Tongue (tissue), 2 donors: ENCODE measurements around the gene CSAG2. TPM values are rescaled to one million over a fixed set of nuclear protein-coding genes. Genes with fewer than 3 reads are reported as not detected.

Experiments
- DNase-seq: peaks from one replicate; pipeline ENCODE4 v3.0.0-alpha.2; 2015
- total RNA-seq: library from RNA; depleted of rRNA; stranded (reverse); fragments of >200 nt; gene quantifications from one replicate; pipeline ENCODE4 v1.2.3, GENCODE V29; 2014

The CSAG2 gene
- total RNA-seq, 1 donor from 2014 or later = not detected

DNA sequence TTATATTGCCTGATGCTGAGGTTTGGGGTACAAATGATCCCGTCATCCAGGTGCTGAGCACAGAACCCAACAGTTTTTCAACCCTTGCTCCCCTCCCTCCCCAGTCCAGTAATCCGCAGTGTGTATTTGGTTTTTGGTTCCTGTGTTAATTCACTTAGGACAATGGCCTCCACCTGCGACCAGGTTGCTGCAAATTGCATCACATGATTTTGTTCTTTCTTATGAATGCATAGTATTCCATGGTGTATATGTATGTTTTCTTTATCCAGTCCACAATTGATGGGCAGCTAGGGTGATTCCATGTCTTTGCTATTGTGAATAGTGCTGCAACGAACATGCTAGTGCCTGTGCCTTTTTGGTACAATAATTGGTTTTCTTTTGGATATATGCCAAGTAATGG lies 46.0 kb downstream of the CSAG2 start:
- no peak for DNase-seq

DNA sequence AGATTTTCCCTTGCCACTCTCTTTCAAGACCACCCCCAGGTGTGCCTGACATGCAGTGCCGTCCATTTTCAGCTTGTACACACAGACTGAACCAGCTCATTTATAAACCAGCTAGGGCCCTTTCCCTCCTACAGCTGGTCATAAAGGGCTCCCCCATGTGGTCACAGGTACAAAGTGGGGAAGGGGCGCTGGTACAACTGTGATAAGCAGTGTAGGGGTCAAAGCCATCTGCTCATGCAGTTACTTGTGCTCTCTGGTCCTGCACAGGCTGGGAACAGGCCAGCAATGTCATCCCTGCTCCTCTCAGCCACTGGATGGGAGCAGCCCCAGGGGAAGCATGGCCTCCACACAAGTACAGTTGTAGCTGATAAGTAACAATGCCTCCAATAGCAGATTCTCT lies 50.8 kb downstream of the CSAG2 start:
- DNase-seq = no peak

Other genes with a start within 250 kb of the CSAG2 start
- 1.0 TPM for gene GABRQ, start 71.4 kb downstream of the CSAG2 start, total RNA-seq
- gene MAGEA3, start 10.5 kb downstream of the CSAG2 start, total RNA-seq = not detected
- gene MAGEA2B, start 5.4 kb upstream of the CSAG2 start, total RNA-seq = not detected
- gene CSAG1, start 24.4 kb upstream of the CSAG2 start, total RNA-seq = not detected
- gene MAGEA12, start 24.5 kb upstream of the CSAG2 start, total RNA-seq = not detected
- gene MAGEA2, start 44.6 kb upstream of the CSAG2 start, total RNA-seq = not detected
- gene CSAG3, start 49.9 kb upstream of the CSAG2 start, total RNA-seq = not detected
- gene MAGEA6, start 60.4 kb upstream of the CSAG2 start, total RNA-seq = not detected
- 23.1 TPM for gene CETN2, start 121.5 kb upstream of the CSAG2 start, total RNA-seq
- 5.9 TPM for gene NSDHL, start 121.8 kb upstream of the CSAG2 start, total RNA-seq
- gene ZNF185, start 188.8 kb upstream of the CSAG2 start, total RNA-seq = 22.6 TPM